Loucy (cell line): ENCODE data around the gene ZNF236.

Source experiments
- H2AFZ ChIP-seq: fragments of 200-600 bp; sonication (generic); 2 replicates; pipeline ENCODE4 v1.6.0; 2016; ENCODE audit warnings: antibody characterized with exemption, mild to moderate bottlenecking, low read length, moderate library complexity
- H3F3A ChIP-seq: fragments of 200-600 bp; 2 replicates; pipeline ENCODE4 v1.6.0; 2016; ENCODE audit warnings: antibody characterized with exemption, low read depth, mild to moderate bottlenecking
- H3K27me3 ChIP-seq: fragments of 200-600 bp; sonication (generic); 2 replicates; pipeline ENCODE4 v1.6.1; 2014; ENCODE audit warnings: low read length, mild to moderate bottlenecking; ENCODE audit not compliant: insufficient read depth, poor library complexity, severe bottlenecking
- H3K36me3 ChIP-seq: fragments of 200-600 bp; sonication (generic); 2 replicates; pipeline ENCODE4 v1.6.1; 2016; ENCODE audit warnings: low read length; ENCODE audit not compliant: insufficient read depth
- H3K4me1 ChIP-seq: fragments of 200-600 bp; sonication (generic); 2 replicates; pipeline ENCODE4 v1.5.1; 2014; ENCODE audit warnings: low read length, mild to moderate bottlenecking; ENCODE audit not compliant: insufficient read depth, poor library complexity, severe bottlenecking
- H3K4me2 ChIP-seq: fragments of 200-600 bp; sonication (generic); 2 replicates; pipeline ENCODE4 v1.6.0; 2014; ENCODE audit warnings: antibody characterized with exemption, low read length, low read depth, mild to moderate bottlenecking; ENCODE audit not compliant: poor library complexity, severe bottlenecking
- H3K4me3 ChIP-seq: fragments of 200-600 bp; sonication (generic); 2 replicates; pipeline ENCODE4 v1.5.1; 2014; ENCODE audit warnings: low read length, mild to moderate bottlenecking, mixed read lengths; ENCODE audit not compliant: poor library complexity, severe bottlenecking
- H3K79me2 ChIP-seq: fragments of 200-600 bp; sonication (generic); 2 replicates; pipeline ENCODE4 v1.6.1; 2014; ENCODE audit warnings: low read length; ENCODE audit not compliant: insufficient read depth
- H3K9ac ChIP-seq: fragments of 200-600 bp; sonication (generic); 2 replicates; pipeline ENCODE4 v1.6.0; 2014; ENCODE audit warnings: mild to moderate bottlenecking, low read depth, low read length, moderate library complexity; ENCODE audit not compliant: poor library complexity, severe bottlenecking
- H3K9me2 ChIP-seq: fragments of 200-600 bp; sonication (generic); replicated peaks from 2 replicates; pipeline ENCODE4 v1.6.1; 2016; ENCODE audit warnings: low read depth, low read length, mixed read lengths
- H3K9me3 ChIP-seq: fragments of 200-600 bp; sonication (generic); 2 replicates; pipeline ENCODE4 v1.6.1; 2014; ENCODE audit warnings: mild to moderate bottlenecking, antibody characterized with exemption, low read length, low read depth; ENCODE audit not compliant: insufficient read depth
- H4K20me1 ChIP-seq: fragments of 200-600 bp; sonication (generic); 2 replicates; pipeline ENCODE4 v1.6.0; 2014; ENCODE audit warnings: antibody characterized with exemption, low read length, mild to moderate bottlenecking; ENCODE audit not compliant: insufficient read depth, poor library complexity, severe bottlenecking
- CTCF ChIP-seq: fragments of 200-600 bp; sonication (generic); conservative IDR thresholded peaks from 2 replicates; pipeline ENCODE4 v1.5.1; 2014; ENCODE audit warnings: mild to moderate bottlenecking, antibody characterized with exemption, low read length
- EZH2phosphoT487 ChIP-seq: fragments of 200-600 bp; IDR thresholded peaks from 2 replicates; pipeline ENCODE4 v1.6.1; 2018; ENCODE audit warnings: antibody characterized with exemption, mild to moderate bottlenecking, moderate library complexity, borderline replicate concordance

Gene ZNF236

GRCh38 chr18:76977108-76977621 is 154.8 kb downstream of the ZNF236 start:
- no peak overlapping the region for H3K4me3 ChIP-seq
- H3K9ac ChIP-seq, result no peak overlapping the region
- H3K27me3 ChIP-seq, result no peaks in the 10 kb centered on the region
- no peaks in the 10 kb centered on the region for H3K36me3 ChIP-seq
- H3K4me2 ChIP-seq, result no peak overlapping the region
- no peaks in the 10 kb centered on the region for H3K79me2 ChIP-seq
- H4K20me1 ChIP-seq, result no peaks in the 10 kb centered on the region
- H3K4me1 ChIP-seq, result peaks cover 7% of the 10 kb centered on the region
- H3K9me3 ChIP-seq, result no peaks in the 10 kb centered on the region
- H3F3A ChIP-seq, result no peaks in the 10 kb centered on the region
- no peak overlapping the region for H2AFZ ChIP-seq
- no peaks in the 10 kb centered on the region for H3K9me2 ChIP-seq
- no peak for TF ChIP-seq EZH2phosphoT487
- TF ChIP-seq CTCF, result no peak

- Histone ChIP-seq H3K27me3 (no peaks in the 10 kb centered on the region), H3F3A (no peaks in the 10 kb centered on the region)
- TF ChIP-seq EZH2phosphoT487, result no peak
- TF ChIP-seq CTCF, result no peak
Observed at GRCh38 chr18:76977684-76978232, 155.4 kb downstream of the ZNF236 start.

GRCh38 chr18:76978616-76979015 is 156.3 kb downstream of the ZNF236 start:
- no peaks in the 10 kb centered on the region for H3K9me2 ChIP-seq
- H3K4me1 ChIP-seq, result peaks cover 21% of the 10 kb centered on the region
- no peaks in the 10 kb centered on the region for H3K79me2 ChIP-seq
- H3K4me2 ChIP-seq, result no peak overlapping the region
- no peaks in the 10 kb centered on the region for H3F3A ChIP-seq
- no peak for TF ChIP-seq EZH2phosphoT487
- TF ChIP-seq CTCF, result no peak
- no peaks in the 10 kb centered on the region for H3K36me3 ChIP-seq
- H3K9me3 ChIP-seq, result no peaks in the 10 kb centered on the region
- H2AFZ ChIP-seq, result no peak overlapping the region
- H4K20me1 ChIP-seq, result no peaks in the 10 kb centered on the region
- no peak overlapping the region for H3K4me3 ChIP-seq
- no peak overlapping the region for H3K9ac ChIP-seq
- H3K27me3 ChIP-seq, result no peaks in the 10 kb centered on the region

More at GRCh38 chr18:76977684-76978232, 155.4 kb downstream of the ZNF236 start:
- Histone ChIP-seq H3K9me3 (no peaks in the 10 kb centered on the region), H2AFZ (no peak overlapping the region), H3K79me2 (no peaks in the 10 kb centered on the region), H3K4me3 (no peak overlapping the region), H3K9me2 (no peaks in the 10 kb centered on the region), H3K4me2 (no peak overlapping the region), H3K36me3 (no peaks in the 10 kb centered on the region), H3K4me1 (peaks cover 12% of the 10 kb centered on the region), H3K9ac (no peak overlapping the region), H4K20me1 (no peaks in the 10 kb centered on the region)
